ENCODE measurements around the gene MROH2A.

MROH2A gene

DNA sequence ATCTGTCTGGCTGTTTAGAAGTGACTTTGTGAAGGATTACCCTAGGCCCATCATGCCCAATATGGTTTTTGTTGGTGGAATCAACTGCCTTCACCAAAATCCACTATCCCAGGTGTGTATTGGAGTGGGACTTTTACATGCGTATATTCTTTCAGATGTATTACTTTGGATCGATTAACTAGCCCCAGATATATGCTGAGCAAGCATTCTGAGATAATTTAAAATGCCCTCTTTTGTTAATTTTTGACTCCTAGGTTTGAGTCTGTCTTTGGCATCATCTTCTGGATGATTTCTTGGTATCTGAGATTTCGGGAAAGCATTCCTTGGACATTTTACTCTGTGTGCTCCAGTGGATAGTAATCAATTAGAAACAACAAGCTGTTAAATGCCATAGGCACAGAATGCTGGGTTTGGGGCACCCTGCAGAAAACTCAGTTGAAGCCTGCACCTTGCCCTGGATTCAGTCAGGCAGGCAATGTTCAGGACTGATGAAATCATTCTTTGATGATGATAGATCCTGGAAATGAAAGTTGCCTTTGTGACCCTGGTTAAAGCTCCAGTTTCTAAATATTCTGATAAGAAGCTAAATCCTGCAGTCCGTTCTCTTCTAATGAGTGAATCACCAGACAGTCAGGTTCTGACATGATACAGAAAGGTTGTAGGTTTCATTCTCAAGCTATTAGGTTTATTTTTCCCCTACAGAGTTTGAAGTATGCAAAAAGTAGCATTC, 16.9 kb upstream of the MROH2A start:
- no peak for DNase-seq (ENCODE audit: low read depth)

DNA sequence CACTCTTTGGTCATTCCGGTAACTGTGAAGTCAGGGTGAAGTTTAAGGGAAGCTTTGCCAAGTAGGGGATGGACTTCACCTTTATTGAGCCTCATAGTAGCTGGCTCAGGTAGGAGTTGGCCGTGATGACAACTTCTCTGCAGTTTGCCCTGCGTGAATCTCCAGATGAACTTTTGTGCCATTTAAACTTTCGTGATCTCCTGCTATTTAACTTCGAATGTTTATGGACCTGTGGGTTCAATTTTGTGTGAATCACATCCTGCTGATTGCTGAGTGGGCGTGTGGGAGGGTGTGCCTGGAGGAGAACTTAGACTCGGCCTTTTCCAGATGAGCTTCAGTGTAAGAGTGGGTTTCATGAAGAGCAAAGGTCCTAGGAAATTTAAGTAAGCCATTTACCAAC, 13.9 kb upstream of the MROH2A start:
- DNase-seq (ENCODE audit: low read depth), result no peak

DNA sequence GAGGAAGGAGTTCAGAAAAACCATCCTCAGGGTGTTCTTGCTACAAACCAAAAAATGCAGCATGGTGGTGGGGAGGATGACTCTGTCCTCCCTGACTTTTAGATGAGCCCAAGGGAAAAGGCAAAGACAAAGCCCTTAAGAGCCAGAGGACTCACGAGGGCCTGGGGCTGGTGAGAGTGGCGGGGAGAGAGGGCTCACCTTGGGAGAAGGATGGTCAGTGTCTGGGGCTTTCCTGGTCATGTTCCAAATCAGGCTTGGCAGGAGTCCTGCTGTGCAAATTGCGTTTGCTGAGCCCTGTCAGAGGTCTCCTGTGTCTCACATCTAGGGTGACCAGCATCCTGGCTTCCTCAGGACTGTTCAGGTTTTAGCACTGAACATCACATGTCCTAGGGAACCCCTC, 13.4 kb upstream of the MROH2A start:
- no peak for DNase-seq (ENCODE audit: low read depth)

DNA sequence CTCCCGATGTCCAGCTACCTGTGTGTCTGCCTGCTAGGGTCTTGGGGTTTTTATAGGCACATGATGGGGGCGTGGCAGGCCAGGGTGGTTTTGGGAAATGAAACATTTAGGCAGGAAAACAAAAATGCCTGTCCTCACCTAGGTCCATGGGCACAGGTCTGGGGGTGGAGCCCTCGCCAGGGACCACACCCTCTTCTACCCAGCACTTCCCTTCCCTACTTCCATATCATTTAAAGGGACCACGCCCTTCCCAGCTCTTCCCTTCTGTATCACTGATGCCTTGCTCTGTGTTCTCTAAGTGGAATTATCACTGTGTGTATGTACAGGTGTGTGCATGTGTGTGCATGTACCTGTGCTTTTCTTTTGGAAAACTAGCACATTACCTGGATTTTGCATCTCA, 11.7 kb upstream of the MROH2A start:
- no peak for DNase-seq (ENCODE audit: low read depth)

DNA sequence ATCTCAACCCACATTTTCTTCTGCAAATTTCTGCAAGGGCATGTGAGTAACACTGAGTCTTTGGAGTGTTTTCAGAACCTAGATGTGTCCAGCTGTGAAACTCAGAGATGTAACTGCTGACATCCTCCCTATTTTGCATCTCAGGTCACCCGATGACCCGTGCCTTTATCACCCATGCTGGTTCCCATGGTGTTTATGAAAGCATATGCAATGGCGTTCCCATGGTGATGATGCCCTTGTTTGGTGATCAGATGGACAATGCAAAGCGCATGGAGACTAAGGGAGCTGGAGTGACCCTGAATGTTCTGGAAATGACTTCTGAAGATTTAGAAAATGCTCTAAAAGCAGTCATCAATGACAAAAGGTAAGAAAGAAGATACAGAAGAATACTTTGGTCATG, 10.1 kb upstream of the MROH2A start:
- DNase-seq (ENCODE audit: low read depth), result no peak

DNA sequence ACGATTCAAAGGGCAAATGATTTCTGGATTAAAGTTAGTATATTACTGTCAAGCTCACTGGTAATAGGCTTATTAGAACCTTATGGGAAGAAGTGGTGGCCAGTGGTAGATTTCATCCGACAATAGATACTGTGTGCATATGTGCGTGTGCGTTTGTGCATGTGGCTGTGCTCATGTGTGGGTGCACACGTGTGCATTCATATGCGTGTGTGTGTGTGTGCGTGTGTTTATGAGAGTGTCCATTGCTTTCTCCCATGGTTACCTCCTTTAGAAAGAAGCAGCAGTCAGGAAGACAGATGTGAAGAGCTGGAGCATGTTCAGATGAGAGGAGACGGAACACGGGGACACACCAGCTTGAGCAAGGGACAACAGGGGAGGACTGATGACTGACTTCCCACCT, 8.9 kb upstream of the MROH2A start:
- DNase-seq (ENCODE audit: low read depth), result no peak

DNA sequence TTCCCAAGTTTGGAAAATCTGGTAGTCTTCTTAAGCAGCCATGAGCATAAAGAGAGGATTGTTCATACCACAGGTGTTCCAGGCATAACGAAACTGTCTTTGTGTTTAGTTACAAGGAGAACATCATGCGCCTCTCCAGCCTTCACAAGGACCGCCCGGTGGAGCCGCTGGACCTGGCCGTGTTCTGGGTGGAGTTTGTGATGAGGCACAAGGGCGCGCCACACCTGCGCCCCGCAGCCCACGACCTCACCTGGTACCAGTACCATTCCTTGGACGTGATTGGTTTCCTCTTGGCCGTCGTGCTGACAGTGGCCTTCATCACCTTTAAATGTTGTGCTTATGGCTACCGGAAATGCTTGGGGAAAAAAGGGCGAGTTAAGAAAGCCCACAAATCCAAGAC, 6.0 kb upstream of the MROH2A start:
- DNase-seq (ENCODE audit: low read depth), result no peak

DNA sequence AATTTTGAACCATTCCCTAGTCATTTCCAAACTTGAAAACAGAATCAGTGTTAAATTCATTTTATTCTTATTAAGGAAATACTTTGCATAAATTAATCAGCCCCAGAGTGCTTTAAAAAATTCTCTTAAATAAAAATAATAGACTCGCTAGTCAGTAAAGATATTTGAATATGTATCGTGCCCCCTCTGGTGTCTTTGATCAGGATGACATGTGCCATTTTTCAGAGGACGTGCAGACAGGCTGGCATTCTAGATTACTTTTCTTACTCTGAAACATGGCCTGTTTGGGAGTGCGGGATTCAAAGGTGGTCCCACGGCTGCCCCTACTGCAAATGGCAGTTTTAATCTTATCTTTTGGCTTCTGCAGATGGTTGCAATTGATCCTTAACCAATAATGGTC, 5.5 kb upstream of the MROH2A start:
- no peak for DNase-seq (ENCODE audit: low read depth)

DNA sequence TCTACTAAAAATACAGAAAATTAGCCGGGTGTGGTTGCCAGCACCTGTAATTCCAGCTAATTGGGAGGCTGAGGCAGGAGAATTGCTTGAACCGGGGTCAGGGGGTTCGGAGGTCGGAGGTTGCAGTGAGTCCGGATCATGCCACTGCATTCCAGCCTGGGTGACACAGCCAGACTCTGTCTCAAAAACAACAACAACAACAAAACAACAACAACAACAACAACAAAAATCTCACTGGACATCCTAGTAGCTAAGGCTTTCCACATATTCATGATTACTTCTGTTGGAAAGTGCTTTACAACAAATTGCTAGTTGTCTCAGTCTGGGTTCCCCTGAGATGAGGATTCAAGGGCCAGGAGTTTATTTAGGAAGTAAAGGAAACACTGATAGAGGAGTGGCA, 4.3 kb upstream of the MROH2A start:
- no peak for DNase-seq (ENCODE audit: low read depth)

DNA sequence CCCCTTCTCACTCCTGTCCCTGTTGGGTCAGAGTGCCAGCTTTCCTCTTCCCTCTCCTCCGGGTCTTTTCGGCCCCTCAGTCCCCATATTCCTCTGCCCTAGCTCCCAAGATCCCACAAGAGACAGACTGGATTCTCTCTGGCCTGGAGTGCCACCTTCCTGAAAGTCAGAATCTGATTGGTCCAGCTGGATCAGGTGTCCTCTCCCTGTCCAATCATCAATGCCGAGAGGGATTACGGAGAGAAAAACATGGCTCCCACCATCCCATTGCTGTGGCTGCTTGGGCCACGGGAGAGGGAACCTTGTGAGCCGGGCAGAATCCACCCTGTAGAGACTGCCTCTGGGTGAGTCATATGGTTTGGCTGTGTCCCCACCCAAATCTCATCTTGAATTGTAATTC, 2.7 kb upstream of the MROH2A start:
- DNase-seq (ENCODE audit: low read depth), result no peak

DNA sequence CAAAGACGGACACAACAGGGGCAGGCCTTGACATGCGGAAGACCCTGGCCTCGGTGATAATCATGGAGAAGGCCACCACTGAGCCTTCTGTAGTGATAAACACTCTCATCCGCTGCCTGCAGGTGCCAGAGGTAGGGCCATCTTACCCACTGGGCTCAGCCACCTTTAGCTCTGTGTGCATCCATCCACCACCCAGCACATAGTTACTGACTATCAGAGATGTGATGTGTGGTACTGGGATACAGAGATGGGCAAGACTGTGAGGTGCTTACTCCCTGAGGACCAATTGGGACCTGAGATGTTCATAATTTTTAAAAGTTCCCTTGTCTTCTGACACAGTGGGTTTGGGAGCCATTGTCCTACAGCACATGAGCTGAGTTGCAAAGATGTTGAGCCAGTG, 1.6 kb downstream of the MROH2A start:
- DNase-seq (ENCODE audit: low read depth), result no peak

DNA sequence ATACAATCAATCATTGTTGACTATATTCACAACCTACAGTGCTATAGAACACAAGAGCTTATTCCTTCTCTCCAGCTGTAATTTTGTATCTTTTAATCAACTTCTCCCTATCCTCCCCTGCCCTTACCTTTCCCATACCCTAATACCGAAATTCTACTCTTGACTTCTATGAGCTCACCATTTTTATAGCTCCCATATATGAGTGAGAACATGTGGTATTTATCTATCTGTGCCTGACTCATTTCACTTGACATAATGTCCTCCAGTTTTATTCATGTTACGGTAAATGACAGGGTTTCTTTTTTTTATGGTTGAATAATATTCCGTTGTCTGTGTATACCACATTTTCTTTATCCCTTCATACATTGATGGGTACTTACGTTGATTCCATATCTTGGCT, 2.6 kb downstream of the MROH2A start:
- no peak for DNase-seq (ENCODE audit: low read depth)

DNA sequence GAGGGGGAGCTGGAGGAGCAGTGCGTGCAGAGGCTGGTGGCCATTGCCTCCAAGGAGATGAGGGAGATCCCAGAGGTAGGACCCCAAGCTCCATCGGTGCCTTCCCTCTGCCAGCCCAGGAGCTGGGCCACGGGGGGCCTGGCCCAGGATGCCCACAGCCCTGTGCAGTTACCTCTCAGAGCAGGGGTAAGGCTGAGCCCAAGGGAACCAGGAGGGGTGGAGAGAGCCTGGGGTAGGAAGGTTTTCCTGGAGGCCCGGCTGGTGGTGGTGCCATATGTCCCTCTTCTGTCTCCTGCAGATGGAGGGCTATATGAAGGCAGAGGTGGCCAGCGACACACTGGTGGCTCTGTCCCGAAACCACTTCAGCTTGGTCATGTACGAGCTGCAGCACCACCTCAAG, 11.4 kb downstream of the MROH2A start:
- no peak for DNase-seq (ENCODE audit: low read depth)

DNA sequence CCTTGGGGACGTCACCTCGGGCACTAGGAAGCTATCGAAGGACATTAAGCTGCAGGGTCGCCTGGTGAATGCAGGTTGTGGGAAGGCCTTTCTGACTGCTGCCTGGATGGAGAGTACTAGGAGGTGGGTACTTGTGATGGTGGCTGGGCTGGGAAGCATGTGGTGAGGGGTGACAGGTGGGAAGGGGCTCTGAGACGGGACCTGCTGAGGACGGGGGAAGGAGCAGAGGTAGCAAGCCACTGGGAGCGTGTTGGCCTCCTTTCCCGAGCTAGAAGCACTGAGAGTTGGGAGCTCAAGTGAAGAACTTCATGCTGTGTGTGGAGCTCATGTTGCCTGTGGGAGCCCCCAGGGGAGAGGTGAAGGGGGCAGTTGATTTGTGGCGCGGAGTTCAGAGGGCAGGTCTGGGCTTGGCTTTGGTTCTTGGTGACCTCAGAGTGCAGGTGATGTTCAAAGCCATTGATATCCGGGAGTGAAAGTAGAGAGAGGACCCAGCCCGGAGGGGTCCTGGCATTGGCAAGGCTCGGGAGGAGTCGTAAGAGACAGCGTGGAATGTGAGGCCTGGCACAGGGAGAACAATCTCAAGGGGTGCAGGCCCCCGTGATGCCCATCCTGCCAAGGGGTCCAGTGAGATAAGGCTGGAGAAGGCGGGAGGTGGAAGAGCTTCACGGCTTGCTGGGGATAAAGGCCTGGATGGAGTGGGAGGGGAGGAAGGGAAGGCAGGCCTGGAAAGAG, 13.2 kb downstream of the MROH2A start:
- DNase-seq (ENCODE audit: low read depth), result no peak

DNA sequence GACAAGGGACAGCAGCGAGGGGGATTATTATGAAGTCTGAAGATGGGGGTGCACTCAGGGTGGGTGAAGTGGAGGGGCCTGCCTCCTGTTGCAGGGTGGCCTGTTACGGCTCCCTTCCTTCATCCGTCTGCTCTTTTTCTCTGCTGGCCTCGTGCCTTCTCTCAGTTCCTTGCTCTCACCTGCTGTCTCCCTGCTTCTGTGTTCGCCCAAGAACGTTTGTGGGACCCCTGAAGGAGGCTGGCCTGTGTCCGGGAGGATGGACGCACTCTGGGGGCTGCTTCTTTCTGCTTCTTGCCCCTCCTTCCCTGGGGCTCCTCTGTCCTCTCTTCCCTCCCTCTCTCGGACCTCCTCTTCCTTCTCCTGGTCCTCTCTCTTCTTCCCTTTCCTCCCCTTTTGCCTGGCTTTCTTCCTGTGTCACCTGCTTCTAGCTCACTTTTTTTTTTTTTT, 13.8 kb downstream of the MROH2A start:
- no peak for DNase-seq (ENCODE audit: low read depth)

DNA sequence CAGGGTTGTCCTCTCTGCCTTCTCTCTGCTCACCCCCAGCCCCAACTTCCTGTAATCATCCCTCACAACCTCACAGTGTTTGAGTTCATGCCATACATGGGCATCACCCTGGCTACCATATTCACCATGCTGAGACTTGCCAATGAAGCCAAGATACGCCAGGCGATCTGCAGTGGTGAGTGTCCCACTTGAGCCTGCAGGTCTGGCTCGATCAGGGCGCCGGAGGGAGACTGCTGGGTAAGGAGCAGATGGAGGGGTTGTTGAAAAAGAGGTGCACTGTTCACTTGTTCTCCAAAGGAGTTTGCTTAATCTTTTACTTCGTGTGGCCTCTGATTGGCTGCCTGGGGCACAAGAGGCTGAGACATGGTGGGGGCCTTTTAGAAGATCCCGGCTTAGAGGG, 14.6 kb downstream of the MROH2A start:
- no peak for DNase-seq (ENCODE audit: low read depth)

DNA sequence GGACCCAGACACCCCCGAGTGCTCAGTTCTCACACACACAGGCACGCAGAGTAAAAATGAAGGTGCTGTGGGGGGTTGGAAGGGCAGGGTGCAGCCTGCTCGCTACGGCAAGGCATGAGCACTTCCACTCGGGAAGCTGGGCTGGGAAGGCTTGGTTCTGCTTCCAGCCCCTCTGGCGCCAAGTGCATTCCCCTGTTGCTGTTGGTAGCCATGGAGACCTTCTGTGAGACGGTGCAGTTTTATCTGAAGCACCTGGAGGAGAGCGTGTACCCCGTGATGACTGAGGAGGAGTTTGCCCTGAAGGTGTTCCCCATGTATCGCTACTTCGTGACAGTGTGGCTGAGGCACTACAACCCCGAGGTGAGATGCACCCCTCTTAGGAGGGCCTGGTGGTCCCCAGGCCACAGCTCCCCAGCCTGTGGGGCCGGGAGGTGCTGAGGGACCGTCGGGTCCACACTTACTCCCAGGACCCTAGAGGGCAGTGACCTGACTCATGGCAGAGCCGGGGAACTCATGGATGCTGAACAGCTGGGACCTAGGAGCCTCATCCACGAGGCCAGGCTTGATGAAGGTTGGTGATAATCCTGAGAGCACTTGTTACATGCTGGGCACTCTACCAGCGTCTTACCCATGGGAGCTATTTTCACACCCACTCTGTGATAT, 15.5 kb downstream of the MROH2A start:
- no peak for DNase-seq (ENCODE audit: low read depth)

DNA sequence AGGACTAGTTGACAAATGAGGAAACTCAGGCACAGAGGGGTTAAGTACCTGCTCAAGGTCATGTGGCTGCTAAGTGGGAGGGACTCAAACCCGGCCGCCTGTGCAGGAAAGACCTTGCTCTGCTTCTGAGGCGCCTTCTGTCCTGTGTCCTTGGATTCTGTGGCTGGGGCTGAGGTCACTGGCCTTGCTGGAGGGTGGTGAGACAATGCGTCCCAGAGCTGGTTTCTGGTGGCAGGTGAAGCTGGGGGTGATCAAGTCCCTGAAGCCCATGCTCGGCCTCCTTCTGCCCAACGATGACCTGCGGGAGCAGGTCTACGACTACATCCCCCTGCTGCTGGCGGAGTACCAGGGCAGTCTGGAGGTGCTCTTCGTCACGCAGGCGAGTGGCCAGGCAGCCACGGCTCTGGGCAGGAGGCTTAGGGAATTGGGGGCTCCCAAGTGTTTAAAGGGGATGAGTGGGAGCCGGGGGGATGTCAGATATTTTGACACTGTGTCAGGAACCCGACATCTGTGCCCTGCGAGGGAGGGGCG, 16.1 kb downstream of the MROH2A start:
- no peak for DNase-seq (ENCODE audit: low read depth)

DNA sequence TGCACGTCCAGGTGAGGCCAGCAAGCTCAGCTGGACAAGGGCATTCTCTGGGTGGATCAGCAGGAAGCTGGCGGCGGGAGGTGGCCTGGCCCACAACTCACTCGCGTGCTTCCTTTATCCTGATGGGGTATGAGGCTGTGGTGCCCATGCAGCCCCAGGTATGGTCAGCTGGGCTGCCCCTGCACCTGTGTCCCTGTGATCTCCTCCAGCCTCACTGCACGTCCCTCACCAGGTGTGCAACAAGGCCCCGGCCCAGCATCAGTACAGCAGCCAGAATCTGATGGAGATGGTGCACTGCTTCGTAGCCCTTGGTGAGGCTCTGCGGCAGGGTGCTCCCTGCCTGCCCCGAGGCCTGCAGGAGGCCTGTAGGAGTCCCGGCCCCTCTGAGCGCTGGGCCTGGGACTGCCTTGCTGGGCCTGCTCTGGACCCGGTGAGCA, 17.6 kb downstream of the MROH2A start:
- no peak for DNase-seq (ENCODE audit: low read depth)

DNA sequence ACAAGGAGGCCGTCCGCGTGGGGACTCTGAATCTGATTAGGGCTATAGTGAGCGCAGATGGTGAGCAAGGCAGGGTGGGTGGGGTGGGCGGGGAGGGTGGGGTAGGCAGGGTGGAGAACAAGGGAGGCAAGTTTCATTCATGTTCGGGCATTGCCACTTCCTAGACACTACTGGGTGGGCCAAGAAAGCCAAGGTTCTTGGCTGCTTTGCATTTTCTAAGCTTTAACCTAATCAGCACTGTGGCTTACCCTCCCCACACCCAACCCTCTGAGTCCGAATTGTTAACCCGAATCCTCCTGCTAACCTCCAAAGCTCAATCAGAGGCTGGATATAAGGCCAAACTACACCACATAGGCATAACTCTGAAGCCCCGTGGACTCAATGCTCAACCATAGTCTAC, 18.1 kb downstream of the MROH2A start:
- no peak for DNase-seq (ENCODE audit: low read depth)

DNA sequence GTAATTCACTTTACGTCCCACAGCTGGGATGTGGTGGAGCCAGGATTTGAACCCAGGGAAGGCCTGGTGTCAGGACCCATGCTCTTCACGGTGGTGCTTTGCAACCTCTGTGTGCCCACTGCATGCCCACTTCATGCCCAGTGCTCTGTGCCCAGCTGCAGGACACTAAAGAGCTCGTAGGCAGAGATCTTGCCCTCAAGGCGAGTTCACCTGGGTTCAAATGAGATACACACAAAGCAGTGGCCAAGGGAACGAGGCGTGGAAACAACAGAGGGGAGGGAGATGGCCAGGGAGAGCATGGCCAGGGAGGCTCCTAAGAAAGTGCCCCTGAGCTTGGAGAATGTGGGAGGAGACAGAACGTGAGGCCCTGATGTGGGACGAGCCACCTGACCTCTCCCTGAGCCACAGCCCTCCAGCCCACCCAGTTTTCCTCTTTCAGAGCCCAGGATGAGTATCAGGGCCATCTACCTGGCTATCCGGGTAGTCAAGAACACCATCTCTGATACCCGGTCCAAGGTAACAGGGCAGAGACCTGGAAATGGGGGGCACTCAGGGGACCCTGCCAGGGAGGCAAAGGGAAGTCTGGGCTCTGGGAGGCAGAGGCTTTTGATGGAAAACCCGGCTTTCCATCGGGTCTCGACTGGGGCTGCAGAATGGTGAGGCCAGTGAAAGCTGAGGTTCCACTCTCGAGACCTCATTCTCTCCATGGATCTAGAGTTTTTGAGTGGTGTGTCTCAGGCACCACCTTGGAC, 20.4 kb downstream of the MROH2A start:
- DNase-seq (ENCODE audit: low read depth), result no peak

DNA sequence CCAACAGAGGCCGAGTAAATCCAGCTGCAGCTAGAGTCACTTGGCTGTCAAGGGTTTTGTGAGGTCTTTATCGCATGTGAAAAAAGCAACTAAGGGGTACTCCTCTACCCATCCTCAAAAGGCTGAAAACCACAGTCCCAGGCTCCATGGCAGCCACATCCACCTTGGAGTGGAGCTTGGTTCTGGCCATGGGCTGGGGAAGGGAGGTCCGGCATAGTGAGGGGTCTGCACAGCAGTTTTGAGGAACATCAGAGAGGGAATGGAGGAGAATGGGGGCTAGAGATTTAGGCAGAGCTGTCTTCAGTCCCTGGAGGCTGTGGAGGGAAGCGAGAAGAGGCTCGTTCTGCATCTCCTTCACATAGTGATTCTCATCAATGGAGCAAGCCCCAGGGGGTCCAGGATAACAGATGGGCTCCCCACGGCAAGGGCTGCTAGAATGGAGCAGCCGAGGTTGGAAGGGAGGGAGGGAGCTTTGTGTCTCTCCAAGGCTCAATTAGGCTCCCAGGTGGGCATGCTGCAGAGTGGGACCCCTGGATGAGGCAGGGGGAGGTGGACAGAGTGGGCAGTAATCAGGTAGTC, 21.0 kb downstream of the MROH2A start:
- DNase-seq (ENCODE audit: low read depth), result no peak
